Erythroblast (primary cell): Measurements from ENCODE around the gene XYLT2.

ENCODE experiments used
- DNase-seq, 2 experiments: peaks; one replicate each; lab custom pipeline; 2025; lab: John Stamatoyannopoulos, UW
- GATA1 ChIP-seq: IDR thresholded peaks from 2 replicates; pipeline ENCODE4 v1.6.1; 2011; ENCODE audit warnings: low read depth, mild to moderate bottlenecking, control low read depth, low read length, moderate library complexity
- POLR2A ChIP-seq: IDR thresholded peaks from 2 replicates; pipeline ENCODE4 v1.6.1; 2011; ENCODE audit warnings: mild to moderate bottlenecking, low read length

Gene XYLT2

GRCh38 chr17:50348522-50349242 lies 2.8 kb downstream of the XYLT2 start:
- no peak for DNase-seq

GRCh38 chr17:50349243-50349600 lies 3.3 kb downstream of the XYLT2 start:
- TF ChIP-seq POLR2A: no peak
- TF ChIP-seq GATA1: no peak
- no peak for DNase-seq

More at GRCh38 chr17:50348522-50349242, 2.8 kb downstream of the XYLT2 start:
- TF ChIP-seq GATA1 (no peak), POLR2A (no peak)

- no peak for DNase-seq
- TF ChIP-seq POLR2A (no peak), GATA1 (no peak)
Measured at GRCh38 chr17:50350733-50351132, 4.8 kb downstream of the XYLT2 start.

GRCh38 chr17:50352072-50352692 lies 6.3 kb downstream of the XYLT2 start:
- no peak for DNase-seq
- no peak for TF ChIP-seq POLR2A
- no peak for TF ChIP-seq GATA1

- no peak for DNase-seq
- no peak for TF ChIP-seq GATA1
- no peak for TF ChIP-seq POLR2A
Measured at GRCh38 chr17:50352693-50353599, 7.0 kb downstream of the XYLT2 start.

GRCh38 chr17:50353600-50354195 lies 7.8 kb downstream of the XYLT2 start:
- no peak for DNase-seq
- no peak for TF ChIP-seq GATA1
- no peak for TF ChIP-seq POLR2A

- DNase-seq: no peak
- no peak for TF ChIP-seq POLR2A
- no peak for TF ChIP-seq GATA1
Measured at GRCh38 chr17:50354198-50354597, 8.3 kb downstream of the XYLT2 start.

- DNase-seq: no peak
- TF ChIP-seq GATA1 (no peak), POLR2A (no peak)
Measured at GRCh38 chr17:50354776-50355175, 8.8 kb downstream of the XYLT2 start.

GRCh38 chr17:50355336-50355700 lies 9.4 kb downstream of the XYLT2 start:
- DNase-seq: no peak

GRCh38 chr17:50355701-50356341 lies 9.9 kb downstream of the XYLT2 start:
- no peak for TF ChIP-seq GATA1
- no peak for TF ChIP-seq POLR2A
- no peak for DNase-seq

More at GRCh38 chr17:50355336-50355700, 9.4 kb downstream of the XYLT2 start:
- TF ChIP-seq POLR2A: no peak
- TF ChIP-seq GATA1: no peak

GRCh38 chr17:50356418-50356817 lies 10.5 kb downstream of the XYLT2 start:
- DNase-seq: no peak
- TF ChIP-seq GATA1: no peak
- TF ChIP-seq POLR2A: no peak

GRCh38 chr17:50356892-50357510 lies 11.1 kb downstream of the XYLT2 start:
- DNase-seq: no peak
- TF ChIP-seq GATA1 (no peak), POLR2A (no peak)
